OCI-LY1 (cell line): Measurements from ENCODE around the gene PNMA8B.

Experiments used
- H2AFZ ChIP-seq: fragments of 200-600 bp; sonication (generic), shearing (Covaris generic); 2 replicates; pipeline ENCODE4 v1.6.0; 2014; ENCODE audit warnings: antibody characterized with exemption, mild to moderate bottlenecking, low read length
- H3F3A ChIP-seq: fragments of 200-600 bp; sonication (generic), shearing (Covaris generic); 2 replicates; pipeline ENCODE4 v1.6.0; 2014; ENCODE audit warnings: mild to moderate bottlenecking, antibody characterized with exemption, low read length, moderate library complexity; ENCODE audit not compliant: insufficient read depth
- H3K27ac ChIP-seq: fragments of 200-600 bp; sonication (generic); 2 replicates; pipeline ENCODE4 v1.5.1; 2014; ENCODE audit warnings: low read length, mixed run types, mild to moderate bottlenecking, low read depth; ENCODE audit not compliant: poor library complexity, severe bottlenecking
- H3K27me3 ChIP-seq: fragments of 200-600 bp; sonication (generic); 2 replicates; pipeline ENCODE4 v1.6.0; 2014; ENCODE audit warnings: antibody characterized with exemption, mild to moderate bottlenecking, low read length, moderate library complexity; ENCODE audit not compliant: insufficient read depth
- H3K36me3 ChIP-seq: fragments of 200-600 bp; sonication (generic); 2 replicates; pipeline ENCODE4 v1.6.1; 2014; ENCODE audit warnings: mild to moderate bottlenecking, antibody characterized with exemption, low read length, moderate library complexity, mixed read lengths; ENCODE audit not compliant: insufficient read depth
- H3K4me1 ChIP-seq: fragments of 200-600 bp; sonication (generic); 2 replicates; pipeline ENCODE4 v1.5.1; 2014; ENCODE audit warnings: mild to moderate bottlenecking, low read length, moderate library complexity; ENCODE audit not compliant: insufficient read depth, severe bottlenecking
- H3K4me2 ChIP-seq: fragments of 200-600 bp; sonication (generic), shearing (Covaris generic); 2 replicates; pipeline ENCODE4 v1.6.1; 2014; ENCODE audit warnings: low read length
- H3K4me3 ChIP-seq: fragments of 200-600 bp; sonication (generic); 2 replicates; pipeline ENCODE4 v1.5.1; 2014; ENCODE audit warnings: low read length, low read depth, mild to moderate bottlenecking, mixed read lengths; ENCODE audit not compliant: poor library complexity, severe bottlenecking
- H3K79me2 ChIP-seq: fragments of 200-600 bp; shearing (Covaris generic); 2 replicates; pipeline ENCODE4 v1.6.1; 2016; ENCODE audit warnings: mixed run types, low read length, mixed read lengths; ENCODE audit not compliant: insufficient read depth
- H3K9ac ChIP-seq: fragments of 200-600 bp; sonication (generic), shearing (Covaris generic); 2 replicates; pipeline ENCODE4 v1.6.1; 2014; ENCODE audit warnings: mild to moderate bottlenecking, low read length, mixed read lengths
- H3K9me2 ChIP-seq: fragments of 200-600 bp; sonication (generic), shearing (Covaris generic); 2 replicates; pipeline ENCODE4 v1.6.1; 2014; ENCODE audit warnings: low read depth, mild to moderate bottlenecking, low read length, mixed read lengths
- H3K9me3 ChIP-seq: fragments of 200-600 bp; shearing (Covaris generic); 2 replicates; pipeline ENCODE4 v1.6.1; 2014; ENCODE audit warnings: low read length, mixed read lengths
- H4K20me1 ChIP-seq: fragments of 200-600 bp; sonication (generic), shearing (Covaris generic); 2 replicates; pipeline ENCODE4 v1.6.0; 2016; ENCODE audit warnings: mild to moderate bottlenecking, low read length; ENCODE audit not compliant: insufficient read depth
- EZH2 ChIP-seq: fragments of 200-600 bp; sonication (generic), shearing (Covaris generic); IDR thresholded peaks from 2 replicates; pipeline ENCODE4 v1.8.0; 2017; ENCODE audit warnings: borderline replicate concordance, mixed run types, mild to moderate bottlenecking, antibody characterized with exemption, low read length, moderate library complexity, mixed read lengths
- TF ChIP-seq, protein P1 (sequence below): fragments of 200-600 bp; sonication (generic), shearing (Covaris generic); IDR thresholded peaks from 2 replicates; pipeline ENCODE4 v1.5.1; 2017; ENCODE audit warnings: mild to moderate bottlenecking, antibody characterized with exemption, low read length, moderate library complexity, mixed read lengths

The PNMA8B gene

GRCh38 chr19:46503848-46504453 lies 8.3 kb upstream of the PNMA8B start:
- no peak overlapping the region for H3K4me3 ChIP-seq
- H3K27me3 ChIP-seq, result peaks cover 4% of the 10 kb centered on the region; the same call in 1 of the 2 replicates
- H3K4me1 ChIP-seq, result no peaks in the 10 kb centered on the region
- no peak overlapping the region for H3K27ac ChIP-seq
- TF ChIP-seq EZH2, result no peak
- TF ChIP-seq, protein P1, sequence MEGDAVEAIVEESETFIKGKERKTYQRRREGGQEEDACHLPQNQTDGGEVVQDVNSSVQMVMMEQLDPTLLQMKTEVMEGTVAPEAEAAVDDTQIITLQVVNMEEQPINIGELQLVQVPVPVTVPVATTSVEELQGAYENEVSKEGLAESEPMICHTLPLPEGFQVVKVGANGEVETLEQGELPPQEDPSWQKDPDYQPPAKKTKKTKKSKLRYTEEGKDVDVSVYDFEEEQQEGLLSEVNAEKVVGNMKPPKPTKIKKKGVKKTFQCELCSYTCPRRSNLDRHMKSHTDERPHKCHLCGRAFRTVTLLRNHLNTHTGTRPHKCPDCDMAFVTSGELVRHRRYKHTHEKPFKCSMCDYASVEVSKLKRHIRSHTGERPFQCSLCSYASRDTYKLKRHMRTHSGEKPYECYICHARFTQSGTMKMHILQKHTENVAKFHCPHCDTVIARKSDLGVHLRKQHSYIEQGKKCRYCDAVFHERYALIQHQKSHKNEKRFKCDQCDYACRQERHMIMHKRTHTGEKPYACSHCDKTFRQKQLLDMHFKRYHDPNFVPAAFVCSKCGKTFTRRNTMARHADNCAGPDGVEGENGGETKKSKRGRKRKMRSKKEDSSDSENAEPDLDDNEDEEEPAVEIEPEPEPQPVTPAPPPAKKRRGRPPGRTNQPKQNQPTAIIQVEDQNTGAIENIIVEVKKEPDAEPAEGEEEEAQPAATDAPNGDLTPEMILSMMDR, result no peak
- H3K36me3 ChIP-seq, result no peaks in the 10 kb centered on the region
- no peak overlapping the region for H3K4me2 ChIP-seq
- H2AFZ ChIP-seq, result no peak overlapping the region
- H3F3A ChIP-seq, result no peaks in the 10 kb centered on the region
- H3K9ac ChIP-seq, result no peak overlapping the region
- H4K20me1 ChIP-seq, result no peaks in the 10 kb centered on the region
- no peaks in the 10 kb centered on the region for H3K79me2 ChIP-seq
- no peaks in the 10 kb centered on the region for H3K9me3 ChIP-seq
- H3K9me2 ChIP-seq, result no peaks in the 10 kb centered on the region

DNA sequence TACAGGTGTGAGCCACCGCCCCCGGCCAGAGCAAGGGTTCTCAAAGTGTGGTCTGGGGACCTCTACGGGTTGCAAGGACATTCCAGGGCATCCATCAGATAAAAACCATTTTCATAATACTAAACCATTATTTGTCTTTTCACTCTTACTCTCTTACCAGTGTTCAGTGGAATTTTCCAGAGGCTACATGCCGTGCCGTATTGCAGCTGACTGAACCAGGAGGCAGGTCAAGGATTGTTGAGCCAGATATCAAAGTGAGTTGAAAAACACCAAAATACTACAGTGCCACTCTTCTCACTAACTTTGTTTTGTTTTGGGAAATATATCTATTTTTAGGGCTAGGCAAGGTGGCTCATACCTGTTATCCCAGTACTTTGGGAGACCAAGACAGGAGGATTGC lies 7.2 kb upstream of the PNMA8B start:
- Histone ChIP-seq H3K27me3 (peaks cover 4% of the 10 kb centered on the region; the same call in 1 of the 2 replicates), H2AFZ (no peak overlapping the region), H3K4me2 (no peak overlapping the region), H3K79me2 (no peaks in the 10 kb centered on the region), H3K9ac (no peak overlapping the region), H3F3A (no peaks in the 10 kb centered on the region), H3K4me1 (no peaks in the 10 kb centered on the region), H3K27ac (no peak overlapping the region), H3K9me2 (no peaks in the 10 kb centered on the region), H3K4me3 (no peak overlapping the region), H4K20me1 (no peaks in the 10 kb centered on the region), H3K9me3 (no peaks in the 10 kb centered on the region), H3K36me3 (no peaks in the 10 kb centered on the region)
- TF ChIP-seq, protein P1, result no peak
- TF ChIP-seq EZH2, result no peak

GRCh38 chr19:46499692-46500091 lies 4.0 kb upstream of the PNMA8B start:
- Histone ChIP-seq H3K27ac (no peak overlapping the region), H3K4me3 (no peak overlapping the region), H3K9me2 (no peaks in the 10 kb centered on the region), H3K27me3 (peaks cover 4% of the 10 kb centered on the region; the same call in 1 of the 2 replicates), H3K9me3 (no peaks in the 10 kb centered on the region), H3K36me3 (no peaks in the 10 kb centered on the region), H3F3A (no peaks in the 10 kb centered on the region), H3K9ac (no peak overlapping the region), H4K20me1 (no peaks in the 10 kb centered on the region), H3K4me1 (no peaks in the 10 kb centered on the region), H3K79me2 (no peaks in the 10 kb centered on the region), H2AFZ (no peak overlapping the region), H3K4me2 (no peak overlapping the region)
- TF ChIP-seq EZH2, result no peak
- TF ChIP-seq, protein P1, result no peak
